BJ (cell line): ENCODE results near the gene FLNC. TPM values are rescaled to one million over a fixed set of nuclear protein-coding genes. Genes with fewer than 3 reads are reported as not detected.

Experiments
- CTCF ChIA-PET: fragments of 350-600 bp; formaldehyde crosslinking; extraction: SDS; loops from one replicate; lab custom pipeline; 2021; ENCODE audit warnings: antibody characterized with exemption, inconsistent platforms; lab: Yijun Ruan, JAX
- POLR2A ChIA-PET: fragments of 300-600 bp; sonication (Branson Sonifier 250); formaldehyde crosslinking; extraction: SDS; loops from one replicate; lab custom pipeline; 2021; ENCODE audit warnings: antibody characterized with exemption; lab: Charles Lee
- DNase-seq: peaks from one replicate; pipeline ENCODE4 v3.0.0-alpha.2; 2011; ENCODE audit warnings: low read depth
- H3K27me3 ChIP-seq: 2 replicates; pipeline ENCODE4 v1.6.0; 2011; ENCODE audit warnings: low read length; ENCODE audit not compliant: control insufficient read depth, insufficient read depth
- H3K36me3 ChIP-seq: 2 replicates; pipeline ENCODE4 v1.5.1; 2011; ENCODE audit warnings: low read length; ENCODE audit not compliant: control insufficient read depth, insufficient read depth
- H3K4me3 ChIP-seq: 2 replicates; pipeline ENCODE4 v1.5.1; 2011; ENCODE audit warnings: low read depth, mild to moderate bottlenecking, control low read depth, low read length
- CTCF ChIP-seq: IDR thresholded peaks from 2 replicates; pipeline ENCODE4 v1.5.1; 2011; ENCODE audit warnings: low read depth, mild to moderate bottlenecking, control low read depth, inconsistent platforms, low read length, moderate library complexity; ENCODE audit not compliant: insufficient read depth
- polyA plus RNA-seq: library from polyadenylated mRNA; depleted of rRNA; stranded (reverse); fragments of >200 nt; gene quantifications from 2 replicates; pipeline ENCODE4 v1.2.3, GENCODE V29; 2011

Gene FLNC
- polyA plus RNA-seq, 1 experiment, result 58.6 TPM

- CTCF ChIA-PET, result interaction anchor here (1.0 to 1.3 kb wide), 2 partner anchors 15 to 174 kb away, joined by 3 to 4 read pairs; partner anchors contain the start of gene ATP6V1F
These were observed 17.6 kb downstream of the FLNC start for GRCh38 chr7:128847721-128848211.

GRCh38 chr7:128848289-128849155 is 18.3 kb downstream of the FLNC start:
- DNase-seq, result no peak
- H3K27me3 ChIP-seq, result no peaks in the 10 kb centered on the region
- ChIA-PET POLR2A (no interaction called here), CTCF (interaction anchor here (1.0 kb wide), 1 partner anchor 175 kb away, joined by 3 read pairs; no protein-coding TSS in a partner anchor)
- no peak for TF ChIP-seq CTCF
- peaks cover 86% of the 10 kb centered on the region for H3K36me3 ChIP-seq
- H3K4me3 ChIP-seq, result no peak overlapping the region

More at GRCh38 chr7:128847721-128848211, 17.6 kb downstream of the FLNC start:
- no peak for TF ChIP-seq CTCF
- Histone ChIP-seq H3K27me3 (no peaks in the 10 kb centered on the region), H3K4me3 (no peak overlapping the region), H3K36me3 (peaks cover 90% of the 10 kb centered on the region)
- no peak for DNase-seq
- POLR2A ChIA-PET, result no interaction called here

- ChIA-PET CTCF (interaction anchor here (2.3 kb wide), 1 partner anchor 8 kb away, joined by 7 read pairs; no protein-coding TSS in a partner anchor), POLR2A (no interaction called here)
- no peaks in the 10 kb centered on the region for H3K27me3 ChIP-seq
- peaks cover 87% of the 10 kb centered on the region for H3K36me3 ChIP-seq
- DNase-seq, result no peak
- H3K4me3 ChIP-seq, result no peak overlapping the region
- no peak for TF ChIP-seq CTCF
These were observed 18.9 kb downstream of the FLNC start for GRCh38 chr7:128849156-128849515.

- no peak for DNase-seq
- ChIA-PET POLR2A (interaction anchor here (0.5 kb wide), 1 partner anchor 320 kb away, joined by 3 read pairs; no protein-coding TSS in a partner anchor), CTCF (interaction anchor here (1.4 to 2.3 kb wide), 2 partner anchors 8 to 14 kb away, joined by 3 to 7 read pairs; no protein-coding TSS in a partner anchor)
- H3K36me3 ChIP-seq, result peaks cover 87% of the 10 kb centered on the region
- H3K27me3 ChIP-seq, result no peaks in the 10 kb centered on the region
- no peak overlapping the region for H3K4me3 ChIP-seq
- TF ChIP-seq CTCF, result no peak
These were observed 19.7 kb downstream of the FLNC start for GRCh38 chr7:128849804-128850490.
